Aorta (tissue), 5 donors: Measurements from ENCODE around the gene OVCA2. TPM values are rescaled to one million over a fixed set of nuclear protein-coding genes. Genes with fewer than 3 reads are reported as not detected.

Experiments
- ATAC-seq: fragments of 200-7000 bp; cut with Tn5 transposase; one replicate; pipeline ENCODE4 v1.9.1; 2022; ENCODE audit warnings: moderate library complexity; ENCODE audit not compliant: low FRiP score
- DNase-seq, 2 donors: peaks; one replicate each; pipeline ENCODE4 v3.0.0-alpha.2; 2020
- H3K27ac ChIP-seq, 2 donors: one replicate each; pipeline ENCODE4 v1.5.1; 2013; ENCODE audit warnings: low read length in 2 of 2, mild to moderate bottlenecking in 2 of 2, moderate library complexity in 2 of 2, control low read depth in 1 of 2, inconsistent platforms in 1 of 2, low read depth in 1 of 2
- H3K27me3 ChIP-seq, 2 donors: one replicate each; pipeline ENCODE4 v1.6.1; 2013; ENCODE audit warnings: control low read depth in 1 of 2, low read length in 1 of 2, mild to moderate bottlenecking in 1 of 2, moderate library complexity in 1 of 2; ENCODE audit not compliant: insufficient read depth in 2 of 2, control insufficient read depth in 1 of 2
- H3K36me3 ChIP-seq, 2 donors: one replicate each; pipeline ENCODE4 v1.6.1; 2013; ENCODE audit warnings: control low read depth in 1 of 2, low read length in 1 of 2, mild to moderate bottlenecking in 1 of 2; ENCODE audit not compliant: insufficient read depth in 2 of 2, control insufficient read depth in 1 of 2
- H3K4me1 ChIP-seq, 2 donors: one replicate each; pipeline ENCODE4 v1.6.1; 2013; ENCODE audit warnings: low read length in 2 of 2, control low read depth in 1 of 2, mild to moderate bottlenecking in 1 of 2, moderate library complexity in 1 of 2; ENCODE audit not compliant: insufficient read depth in 2 of 2, control insufficient read depth in 1 of 2
- H3K4me3 ChIP-seq, 2 donors: one replicate each; pipeline ENCODE4 v1.5.1; 2013; ENCODE audit warnings: low read length in 2 of 2, control low read depth in 1 of 2, mild to moderate bottlenecking in 1 of 2
- H3K9me3 ChIP-seq: one replicate; pipeline ENCODE4 v1.6.1; 2013; ENCODE audit warnings: mild to moderate bottlenecking, low read length; ENCODE audit not compliant: control insufficient read depth
- WGBS, 2 donors: extraction: QIAGEN DNeasy Blood & Tissue Kit; methylation state at CpG; one replicate each; pipeline ENCODE4 v1.1.7; 2013; 5-methylcytosine and 5-hydroxymethylcytosine counted together
- intact Hi-C, 2 donors: fragments of 100-400 bp; cut with DNase I; formaldehyde crosslinking; loops; one replicate each; pipeline versions ENCODE4 v1.14.2 to v1.15.0; 2022
- polyA plus RNA-seq, 2 donors: library from polyadenylated mRNA; stranded (reverse); fragments of 200-250 nt; gene quantifications; one replicate each; pipeline ENCODE4 v1.2.3, GENCODE V29; 2013
- total RNA-seq, 2 donors: library from RNA; stranded (reverse); fragmentation: NEBNext Ultra II Directional; extraction: Animal tissue kit (Norgen Biotek cat#: 25700); gene quantifications; one replicate each; pipeline ENCODE4 v1.2.1, GENCODE V29; 2021
- donor health status: healthy with polysubstance abuse.
- donor health status: Bipolar disorder and iron deficiency.
- donor health status: DM: no; HTN: no; CAD: no.
- donor health status: DM: no; HTN: no; CAD: no.
- donor health status: DM: yes; HTN: yes; CAD: no.

Gene OVCA2
- total and polyA plus RNA-seq, 4 donors: 14.2 to 54.0 (median 20.0) TPM

GRCh38 chr17:2035541-2036488 lies 6.0 kb upstream of the OVCA2 start:
- Histone ChIP-seq H3K36me3 (no peaks in the 10 kb centered on the region), H3K27me3 (no peaks in the 10 kb centered on the region), H3K4me1 (no peaks in the 10 kb centered on the region), H3K9me3 (no peaks in the 10 kb centered on the region), H3K4me3 (no peak overlapping the region), H3K27ac (no peak overlapping the region)
- intact Hi-C loops: no loop called here
- DNase-seq: no peak
- ATAC-seq: no peak
- WGBS, 2 donors: 87 to 89% methylated on average over 29 of the region's 29 CpGs

DNA sequence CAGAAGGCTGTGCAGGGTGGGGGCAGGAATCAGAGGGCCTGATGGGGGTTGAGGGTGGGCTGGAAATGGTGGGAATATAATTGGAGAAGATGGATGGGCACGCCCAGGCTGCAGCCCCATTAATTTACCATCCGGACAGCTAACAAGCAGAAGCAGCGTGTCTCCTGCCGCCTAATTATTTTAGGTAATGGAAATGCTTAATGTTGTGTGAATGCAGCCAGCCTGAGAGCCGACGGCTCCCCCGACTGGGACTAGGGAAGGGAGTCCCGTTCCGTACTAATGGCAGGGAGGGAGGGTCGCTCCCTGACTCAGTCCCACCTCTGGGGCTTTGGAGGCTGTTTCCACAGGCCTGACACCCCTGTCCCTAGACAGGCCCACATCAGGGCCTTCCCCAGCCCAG lies 4.7 kb upstream of the OVCA2 start:
- Histone ChIP-seq H3K9me3 (no peaks in the 10 kb centered on the region), H3K36me3 (no peaks in the 10 kb centered on the region), H3K4me1 (no peaks in the 10 kb centered on the region), H3K4me3 (no peak overlapping the region), H3K27ac (no peak overlapping the region), H3K27me3 (no peaks in the 10 kb centered on the region)
- intact Hi-C loops: no loop called here
- DNase-seq: no peak
- ATAC-seq: no peak
- WGBS, 2 donors: 89 to 94% methylated on average over 10 of the region's 10 CpGs

- Histone ChIP-seq H3K36me3 (no peaks in the 10 kb centered on the region), H3K27ac (no peak overlapping the region), H3K4me1 (no peaks in the 10 kb centered on the region), H3K4me3 (no peak overlapping the region), H3K9me3 (no peaks in the 10 kb centered on the region), H3K27me3 (no peaks in the 10 kb centered on the region)
- intact Hi-C loops: loop anchor here (5.0 to 10.0 kb wide), 2 partner anchors 133 to 316 kb away; partner anchors contain the start of gene WDR81 (in 1 of the 2)
- WGBS, 2 donors: 79 to 86% methylated on average over 7 of the region's 7 CpGs
- DNase-seq (no peak), ATAC-seq (no peak)
These were observed 1.5 kb upstream of the OVCA2 start for GRCh38 chr17:2040219-2040827.

GRCh38 chr17:2040942-2041560 lies 771 bp upstream of the OVCA2 start:
- intact Hi-C loops: loop anchor here (5.0 to 10.0 kb wide), 2 partner anchors 134 to 316 kb away; partner anchors contain the start of gene WDR81 (in 1 of the 2)
- Histone ChIP-seq H3K9me3 (no peaks in the 10 kb centered on the region), H3K27ac (peak overlapping the region in 1 of 2 donors; percentile 4), H3K27me3 (no peaks in the 10 kb centered on the region), H3K36me3 (no peaks in the 10 kb centered on the region), H3K4me3 (peak overlapping the region; percentile 37 to 55), H3K4me1 (no peaks in the 10 kb centered on the region)
- ATAC-seq (peak; percentile 15), DNase-seq (no peak)
- WGBS, 2 donors: 48 to 54% methylated on average over 15 to 16 of the region's 16 CpGs

- Histone ChIP-seq H3K4me1 (no peaks in the 10 kb centered on the region), H3K9me3 (no peaks in the 10 kb centered on the region), H3K36me3 (no peaks in the 10 kb centered on the region), H3K27me3 (no peaks in the 10 kb centered on the region), H3K27ac (peak overlapping the region in 1 of 2 donors; percentile 31), H3K4me3 (peak overlapping the region; percentile 38 to 44)
- intact Hi-C loops: loop anchor here (5.0 to 10.0 kb wide), 2 partner anchors 135 to 318 kb away; partner anchors contain the start of gene WDR81 (in 1 of the 2)
- ATAC-seq (peak; percentile 15), DNase-seq (no peak)
- 17% methylated on average over 17 of the region's 17 CpGs for WGBS, 2 donors
These were observed 597 bp downstream of the OVCA2 start for GRCh38 chr17:2042390-2042847.

- Histone ChIP-seq H3K27me3 (no peaks in the 10 kb centered on the region), H3K4me1 (no peaks in the 10 kb centered on the region), H3K4me3 (no peak overlapping the region), H3K27ac (no peak overlapping the region), H3K9me3 (no peaks in the 10 kb centered on the region), H3K36me3 (no peaks in the 10 kb centered on the region)
- 79 to 82% methylated on average over 5 of the region's 5 CpGs for WGBS, 2 donors
- no peak for ATAC-seq
- DNase-seq: no peak
- intact Hi-C loops: loop anchor here (5.0 to 10.0 kb wide), 2 partner anchors 136 to 318 kb away; partner anchors contain the start of gene WDR81 (in 1 of the 2)
These were observed 1.1 kb downstream of the OVCA2 start for GRCh38 chr17:2042933-2043332.

DNA sequence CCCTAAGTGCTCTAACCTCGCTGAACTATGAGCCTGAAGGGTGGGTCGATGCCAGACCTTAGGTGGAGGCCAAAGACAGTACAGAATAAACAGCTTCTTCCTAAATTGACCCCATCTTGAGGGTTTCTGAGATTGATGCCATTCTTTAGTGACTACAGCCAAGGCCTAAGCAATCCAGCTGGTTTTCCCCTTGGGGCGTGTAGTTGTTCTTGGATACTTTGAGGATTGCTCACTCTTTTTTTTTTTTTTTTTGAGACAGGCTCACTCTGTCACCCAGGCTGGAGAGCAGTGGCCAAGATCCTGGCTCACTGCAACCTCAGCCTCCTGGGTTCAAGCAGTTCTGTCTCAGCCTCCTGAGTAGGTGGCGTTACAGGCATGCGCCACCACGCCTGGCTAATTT lies 2.0 kb downstream of the OVCA2 start:
- intact Hi-C loops: loop anchor here (5.0 to 10.0 kb wide), 2 partner anchors 136 to 319 kb away; partner anchors contain the start of gene WDR81 (in 1 of the 2)
- DNase-seq (no peak), ATAC-seq (no peak)
- Histone ChIP-seq H3K36me3 (no peaks in the 10 kb centered on the region), H3K27ac (peak overlapping the region in 1 of 2 donors; percentile 2), H3K4me1 (no peaks in the 10 kb centered on the region), H3K4me3 (no peak overlapping the region), H3K9me3 (no peaks in the 10 kb centered on the region), H3K27me3 (no peaks in the 10 kb centered on the region)
- WGBS, 2 donors: 51 to 52% methylated on average over 6 of the region's 6 CpGs

- intact Hi-C loops: loop anchor here (5.0 to 10.0 kb wide), 2 partner anchors 137 to 320 kb away; partner anchors contain the start of gene WDR81 (in 1 of the 2)
- H3K9me3 ChIP-seq: no peaks in the 10 kb centered on the region
- no peak for DNase-seq
- no peaks in the 10 kb centered on the region for H3K36me3 ChIP-seq
- no peaks in the 10 kb centered on the region for H3K27me3 ChIP-seq
- H3K27ac ChIP-seq: no peak overlapping the region
- H3K4me3 ChIP-seq: no peak overlapping the region
- no peaks in the 10 kb centered on the region for H3K4me1 ChIP-seq
- WGBS, 2 donors: 91 to 94% methylated on average over 5 of the region's 5 CpGs
- no peak for ATAC-seq
These were observed 2.6 kb downstream of the OVCA2 start for GRCh38 chr17:2044263-2044894.
